ENCODE results near the gene WWC1.

The WWC1 gene

DNA sequence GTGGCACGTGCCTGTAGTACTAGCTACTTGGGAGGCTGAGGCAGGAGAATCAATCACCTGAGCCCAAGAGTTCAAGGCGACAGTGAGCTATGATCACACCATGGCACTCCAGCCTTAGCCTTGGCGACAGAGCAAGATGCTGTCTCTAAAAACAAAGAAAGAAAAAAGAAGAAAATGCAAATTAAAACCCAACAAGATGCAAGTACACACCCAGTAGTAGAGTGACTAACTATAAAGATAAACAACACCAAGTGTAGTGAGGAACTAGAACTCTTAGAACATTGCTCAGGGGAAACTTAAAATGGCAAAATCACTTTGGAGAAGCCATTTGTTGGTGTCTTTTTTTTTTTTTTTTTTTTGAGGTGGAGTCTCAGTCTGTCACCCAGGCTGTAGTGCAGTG is 160.1 kb downstream of the WWC1 start:
- no peak for TF ChIP-seq CTCF (IDR thresholded peaks at IDR 0.05; ENCODE audit: insufficient read depth, low read length, poor library complexity, severe bottlenecking)
- H3K4me3 ChIP-seq (replicated peaks; ENCODE audit: low read depth, low read length): no peak overlapping the region
- no peaks in the 10 kb centered on the region for H3K36me3 ChIP-seq (ENCODE audit: control insufficient read depth, insufficient read depth, low read length)
- DNase-seq (ENCODE audit: extremely low read depth, insufficient read length): no peak
- no peaks in the 10 kb centered on the region for H3K27me3 ChIP-seq (replicated peaks; ENCODE audit: control insufficient read depth, insufficient read depth, low read length)

GRCh38 chr5:168455201-168455600 is 163.8 kb downstream of the WWC1 start:
- no peak overlapping the region for H3K4me3 ChIP-seq (replicated peaks; ENCODE audit: low read depth, low read length)
- DNase-seq (ENCODE audit: extremely low read depth, insufficient read length): no peak
- peaks cover 2% of the 10 kb centered on the region for H3K36me3 ChIP-seq (ENCODE audit: control insufficient read depth, insufficient read depth, low read length)
- H3K27me3 ChIP-seq (replicated peaks; ENCODE audit: control insufficient read depth, insufficient read depth, low read length): no peaks in the 10 kb centered on the region
- no peak for TF ChIP-seq CTCF (IDR thresholded peaks at IDR 0.05; ENCODE audit: insufficient read depth, low read length, poor library complexity, severe bottlenecking)

GRCh38 chr5:168457542-168457941 is 166.1 kb downstream of the WWC1 start:
- H3K36me3 ChIP-seq (ENCODE audit: control insufficient read depth, insufficient read depth, low read length): peaks cover 2% of the 10 kb centered on the region
- no peak for TF ChIP-seq CTCF (IDR thresholded peaks at IDR 0.05; ENCODE audit: insufficient read depth, low read length, poor library complexity, severe bottlenecking)
- no peak for DNase-seq (ENCODE audit: extremely low read depth, insufficient read length)
- no peak overlapping the region for H3K4me3 ChIP-seq (replicated peaks; ENCODE audit: low read depth, low read length)
- H3K27me3 ChIP-seq (replicated peaks; ENCODE audit: control insufficient read depth, insufficient read depth, low read length): no peaks in the 10 kb centered on the region

DNA sequence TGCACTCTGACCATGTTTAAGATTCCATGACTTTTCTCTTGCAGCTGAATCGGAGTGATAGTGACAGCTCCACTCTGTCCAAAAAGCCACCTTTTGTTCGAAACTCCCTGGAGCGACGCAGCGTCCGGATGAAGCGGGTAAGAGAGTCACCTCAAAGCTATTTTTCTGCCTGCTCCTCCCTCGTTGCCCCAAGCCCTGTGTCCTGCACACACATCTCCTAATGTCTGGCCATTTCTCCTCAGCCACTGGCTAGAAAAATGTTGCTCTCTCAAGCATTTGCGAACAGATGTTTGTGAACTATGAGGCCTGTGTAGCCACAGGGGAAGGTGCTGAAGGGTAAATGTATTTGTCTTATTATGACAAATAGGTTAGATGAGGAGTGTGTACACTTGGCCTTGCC is 169.2 kb downstream of the WWC1 start:
- Histone ChIP-seq H3K4me3 (replicated peaks; ENCODE audit: low read depth, low read length) (no peak overlapping the region), H3K27me3 (replicated peaks; ENCODE audit: control insufficient read depth, insufficient read depth, low read length) (no peaks in the 10 kb centered on the region), H3K36me3 (ENCODE audit: control insufficient read depth, insufficient read depth, low read length) (peaks cover 2% of the 10 kb centered on the region)
- DNase-seq (ENCODE audit: extremely low read depth, insufficient read length): no peak
- no peak for TF ChIP-seq CTCF (IDR thresholded peaks at IDR 0.05; ENCODE audit: insufficient read depth, low read length, poor library complexity, severe bottlenecking)

DNA sequence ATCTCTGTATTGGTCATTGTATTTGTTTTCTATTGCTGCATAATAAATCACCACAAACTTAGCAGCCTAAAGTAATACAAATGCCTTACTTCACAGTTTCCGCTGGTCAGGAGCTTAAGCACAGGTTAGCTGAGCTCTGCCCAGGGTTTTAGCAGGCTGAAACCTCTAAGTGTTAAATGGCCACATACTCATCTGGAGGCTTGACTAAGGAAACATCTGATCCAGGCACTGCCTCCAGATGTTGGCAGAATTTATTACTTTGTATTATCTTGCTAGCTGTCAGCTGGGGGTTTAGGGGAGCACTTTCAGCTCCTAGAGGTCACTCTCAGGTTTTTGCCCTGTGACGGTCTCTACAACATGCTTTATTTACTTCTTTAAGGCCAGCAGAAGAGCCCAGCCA is 171.6 kb downstream of the WWC1 start:
- DNase-seq (ENCODE audit: extremely low read depth, insufficient read length): no peak
- Histone ChIP-seq H3K36me3 (ENCODE audit: control insufficient read depth, insufficient read depth, low read length) (no peaks in the 10 kb centered on the region), H3K4me3 (replicated peaks; ENCODE audit: low read depth, low read length) (no peak overlapping the region), H3K27me3 (replicated peaks; ENCODE audit: control insufficient read depth, insufficient read depth, low read length) (no peaks in the 10 kb centered on the region)
- no peak for TF ChIP-seq CTCF (IDR thresholded peaks at IDR 0.05; ENCODE audit: insufficient read depth, low read length, poor library complexity, severe bottlenecking)

GRCh38 chr5:168464214-168464613 is 172.8 kb downstream of the WWC1 start:
- H3K4me3 ChIP-seq (replicated peaks; ENCODE audit: low read depth, low read length): no peak overlapping the region
- H3K36me3 ChIP-seq (ENCODE audit: control insufficient read depth, insufficient read depth, low read length): no peaks in the 10 kb centered on the region
- no peaks in the 10 kb centered on the region for H3K27me3 ChIP-seq (replicated peaks; ENCODE audit: control insufficient read depth, insufficient read depth, low read length)
- DNase-seq (ENCODE audit: extremely low read depth, insufficient read length): no peak
- TF ChIP-seq CTCF (IDR thresholded peaks at IDR 0.05; ENCODE audit: insufficient read depth, low read length, poor library complexity, severe bottlenecking): no peak

Measured in GM06990 (cell line).